Spleen (tissue), 7 donors: ENCODE data around the gene SULT1A3.

Source experiments
- CTCF ChIP-seq, 11 experiments: fragments of 200-600 bp in 7 of 11; fragments of 450-650 bp in 4 of 11; sonication (generic) in 4 of 11; IDR thresholded peaks in 8 of 11; conservative IDR thresholded peaks in 3 of 11; 1 replicate in 7 of 11; 2 replicates in 4 of 11; pipeline versions ENCODE4 v1.4.0 to v1.8.0; 2016 to 2021; ENCODE audit warnings: antibody characterized with exemption in 11 of 11, inconsistent platforms in 4 of 11, mild to moderate bottlenecking in 1 of 11
- POLR2A ChIP-seq, 3 donors: fragments of 450-650 bp; IDR thresholded peaks; one replicate each; pipeline ENCODE4 v1.5.1; 2017; ENCODE audit warnings: antibody characterized with exemption in 3 of 3, mild to moderate bottlenecking in 1 of 3
- donor health status: DM: no; HTN: no; CAD: no; lungs with moderate emphysema.
- donor health status: DM: no; HTN: no; CAD: no.
- donor health status: DM: no; HTN: no; CAD: no.

- TF ChIP-seq POLR2A (IDR thresholded peaks at IDR 0.05) (no peak), CTCF (IDR thresholded peaks at IDR 0.05 in 8 of 11, conservative IDR thresholded peaks at IDR 0.05 in 3 of 11) (no peak)
Observed at GRCh38 chr16:30152517-30152916, 46.5 kb upstream of the SULT1A3 start.
